Neural cell (in vitro differentiated cells): ENCODE data around the gene RIC3. TPM values are rescaled to one million over a fixed set of nuclear protein-coding genes. Genes with fewer than 3 reads are reported as not detected.
A peak's percentile ranks its signal among the peaks of the same experiment; 100 is the strongest.

Source experiments
- H2AFZ ChIP-seq: fragments of 200-600, 300-800 bp; sonication (generic), shearing (Covaris generic); 2 replicates; pipeline ENCODE4 v1.6.0; 2014; ENCODE audit warnings: low read depth, mild to moderate bottlenecking, antibody characterized with exemption, low read length, moderate library complexity
- H3F3A ChIP-seq: fragments of 200-600 bp; shearing (Covaris generic); 2 replicates; pipeline ENCODE4 v1.6.1; 2016; ENCODE audit warnings: mild to moderate bottlenecking, moderate library complexity, mixed read lengths, antibody characterized with exemption, low read length; ENCODE audit not compliant: insufficient read depth, poor library complexity, severe bottlenecking
- H3K27ac ChIP-seq: fragments of 200-600, 300-800 bp; sonication (generic), shearing (Covaris generic); 2 replicates; pipeline ENCODE4 v1.5.1; 2014; ENCODE audit warnings: mild to moderate bottlenecking, low read length, moderate library complexity
- H3K27me3 ChIP-seq: fragments of 300-800, 200-600 bp; sonication (generic), shearing (Covaris generic); 2 replicates; pipeline ENCODE4 v1.6.0; 2014; ENCODE audit warnings: mild to moderate bottlenecking, low read depth, low read length, moderate library complexity; ENCODE audit not compliant: insufficient read depth
- H3K36me3 ChIP-seq: fragments of 300-800, 200-600 bp; sonication (generic), shearing (Covaris generic); 2 replicates; pipeline ENCODE4 v1.5.1; 2014; ENCODE audit warnings: mild to moderate bottlenecking, antibody characterized with exemption, low read length, moderate library complexity; ENCODE audit not compliant: insufficient read depth
- H3K4me2 ChIP-seq: fragments of 300-800, 200-600 bp; sonication (generic), shearing (Covaris generic); 2 replicates; pipeline ENCODE4 v1.6.0; 2014; ENCODE audit warnings: mild to moderate bottlenecking, low read length
- H3K4me3 ChIP-seq: fragments of 300-800, 200-600 bp; sonication (generic), shearing (Covaris generic); 2 replicates; pipeline ENCODE4 v1.5.1; 2014; ENCODE audit warnings: mild to moderate bottlenecking, low read length, moderate library complexity
- H3K79me2 ChIP-seq: fragments of 200-600 bp; shearing (Covaris generic); replicated peaks from 2 replicates; pipeline ENCODE4 v1.6.0; 2014; ENCODE audit warnings: mild to moderate bottlenecking, low read length, moderate library complexity; ENCODE audit not compliant: insufficient read depth
- H3K9ac ChIP-seq: fragments of 300-800, 200-600 bp; sonication (generic), shearing (Covaris generic); 2 replicates; pipeline ENCODE4 v1.6.1; 2016; ENCODE audit warnings: mild to moderate bottlenecking, low read length, mixed read lengths
- H3K9me2 ChIP-seq: fragments of 200-600 bp; shearing (Covaris generic); 2 replicates; pipeline ENCODE4 v1.6.1; 2016; ENCODE audit warnings: mild to moderate bottlenecking, low read length, mixed read lengths; ENCODE audit not compliant: insufficient read depth
- H3K9me3 ChIP-seq: fragments of 200-600, 300-800 bp; sonication (generic), shearing (Covaris generic); 2 replicates; pipeline ENCODE4 v1.6.1; 2016; ENCODE audit warnings: mild to moderate bottlenecking, mixed run types, low read length, moderate library complexity, mixed read lengths
- H4K20me1 ChIP-seq: fragments of 200-600 bp; shearing (Covaris generic); 2 replicates; pipeline ENCODE4 v1.6.1; 2016; ENCODE audit warnings: mild to moderate bottlenecking, mixed run types; ENCODE audit not compliant: insufficient read depth
- CTCF ChIP-seq: fragments of 450-650 bp; IDR thresholded peaks from 2 replicates; pipeline ENCODE4 v1.5.1; 2014; ENCODE audit warnings: antibody characterized with exemption, mild to moderate bottlenecking, moderate library complexity; ENCODE audit not compliant: poor library complexity, severe bottlenecking
- EP300 ChIP-seq: fragments of 450-650 bp; conservative IDR thresholded peaks from 2 replicates; pipeline ENCODE4 v1.6.1; 2014; ENCODE audit warnings: antibody characterized with exemption, mild to moderate bottlenecking, moderate library complexity; ENCODE audit not compliant: poor library complexity, severe bottlenecking
- EZH2 ChIP-seq: fragments of 200-600, 300-800 bp; shearing (Covaris generic), sonication (generic); IDR thresholded peaks from 2 replicates; pipeline ENCODE4 v1.6.1; 2014; ENCODE audit warnings: antibody characterized with exemption, low read length, borderline replicate concordance, mild to moderate bottlenecking; ENCODE audit not compliant: insufficient read depth, poor library complexity, severe bottlenecking
- MXI1 ChIP-seq: fragments of 450-650 bp; conservative IDR thresholded peaks from 2 replicates; pipeline ENCODE4 v1.6.1; 2014; ENCODE audit warnings: antibody characterized with exemption, mild to moderate bottlenecking; ENCODE audit not compliant: poor library complexity, severe bottlenecking
- POLR2AphosphoS5 ChIP-seq: IDR thresholded peaks from 2 replicates; pipeline ENCODE4 v1.6.1; 2012
- RAD21 ChIP-seq: fragments of 450-650 bp; conservative IDR thresholded peaks from 2 replicates; pipeline ENCODE4 v1.6.1; 2014; ENCODE audit warnings: antibody characterized with exemption, mild to moderate bottlenecking, moderate library complexity
- REST ChIP-seq: IDR thresholded peaks from 2 replicates; pipeline ENCODE4 v1.6.1; 2012; ENCODE audit warnings: borderline replicate concordance
- SMC3 ChIP-seq: fragments of 450-650 bp; conservative IDR thresholded peaks from 2 replicates; pipeline ENCODE4 v1.6.1; 2014; ENCODE audit warnings: antibody characterized with exemption, mild to moderate bottlenecking, moderate library complexity; ENCODE audit not compliant: poor library complexity
- TAF1 ChIP-seq: IDR thresholded peaks from 2 replicates; pipeline ENCODE4 v1.6.1; 2012; ENCODE audit warnings: low read depth
- polyA plus RNA-seq: library from polyadenylated mRNA; depleted of rRNA; stranded (reverse); fragments of >200 nt; gene quantifications from 2 replicates; pipeline ENCODE4 v1.2.3, GENCODE V29; 2014

The RIC3 gene
- polyA plus RNA-seq, 1 donor from 2014 or later: 94.5 TPM

- Histone ChIP-seq H3K79me2 (peaks cover 33% of the 10 kb centered on the region), H3K4me2 (peak within 1 kb of the TSS; percentile 91), H2AFZ (peak within 1 kb of the TSS; percentile 3), H3K27ac (peak within 1 kb of the TSS; percentile 91), H3K27me3 (no peaks in the 10 kb centered on the region), H4K20me1 (no peaks in the 10 kb centered on the region), H3K4me3 (peak within 1 kb of the TSS; percentile 88), H3K9me3 (no peaks in the 10 kb centered on the region), H3F3A (peaks cover 3% of the 10 kb centered on the region), H3K36me3 (no peaks in the 10 kb centered on the region), H3K9ac (peak within 1 kb of the TSS; percentile 84), H3K9me2 (no peaks in the 10 kb centered on the region)
- TF ChIP-seq MXI1 (no peak), POLR2AphosphoS5 (peak; percentile 58)
Observed at GRCh38 chr11:8080674-8081590, 87.9 kb downstream of the RIC3 start, which contains the start of gene TUB. TUB (plus strand) TSS chr11:8081211; CDS start chr11:8081511, 300 bp downstream.

- peak overlapping the region; percentile 55 for H3K27ac ChIP-seq
- H3K9ac ChIP-seq: peak overlapping the region; percentile 84
Observed at GRCh38 chr11:8080069-8080670, 88.7 kb downstream of the RIC3 start.

More at GRCh38 chr11:8080069-8080670, 88.7 kb downstream of the RIC3 start:
- H3K27me3 ChIP-seq: no peaks in the 10 kb centered on the region
- TF ChIP-seq RAD21: no peak
- no peak for TF ChIP-seq POLR2AphosphoS5
- TF ChIP-seq TAF1: no peak
- no peak for TF ChIP-seq EZH2
- no peak for TF ChIP-seq SMC3
- no peak for TF ChIP-seq REST
- no peak for TF ChIP-seq EP300
- no peak for TF ChIP-seq CTCF
- TF ChIP-seq MXI1: no peak
- peak overlapping the region; percentile 69 for H3K4me3 ChIP-seq
- H3K36me3 ChIP-seq: no peaks in the 10 kb centered on the region
- H3K79me2 ChIP-seq: peaks cover 25% of the 10 kb centered on the region
- no peak overlapping the region for H3K4me2 ChIP-seq
- peak overlapping the region; percentile 3 for H2AFZ ChIP-seq
- H3K9me3 ChIP-seq: no peaks in the 10 kb centered on the region
- H3F3A ChIP-seq: peaks cover 3% of the 10 kb centered on the region
- H4K20me1 ChIP-seq: no peaks in the 10 kb centered on the region
- no peaks in the 10 kb centered on the region for H3K9me2 ChIP-seq
